Endothelial cell of umbilical vein (primary cell): ENCODE measurements around the gene RAB3GAP1. TPM values are rescaled to one million over a fixed set of nuclear protein-coding genes. Genes with fewer than 3 reads are reported as not detected.
A peak's percentile ranks its signal among the peaks of the same experiment; 100 is the strongest.

Source experiments
- BruUV-seq: library from RNA; stranded (reverse); fragments of 400-500 nt; replicated peaks from 2 replicates; lab custom pipeline; 2021; lab: Mats Ljungman, UMichigan
- CTCF ChIA-PET: fragments of 300-600, 350-600 bp; sonication (Branson Sonifier 250); formaldehyde crosslinking; loops from one replicate; lab custom pipeline; 2021; ENCODE audit warnings: antibody characterized with exemption, inconsistent platforms; lab: Charles Lee
- POLR2A ChIA-PET: fragments of 300-600, 350-600 bp; sonication (Branson Sonifier 250); formaldehyde crosslinking; loops from one replicate; lab custom pipeline; 2021; ENCODE audit warnings: antibody characterized with exemption, inconsistent platforms; lab: Charles Lee
- DNase-seq: peaks from one replicate; pipeline ENCODE4 v3.0.0-alpha.2; 2011; ENCODE audit warnings: low read depth, low spot score
- FAIRE-seq: peaks from 2 replicates; lab custom pipeline; 2011; peaks lifted over from hg19 to GRCh38; lab: Jason Lieb, UNC
- H2AFZ ChIP-seq: 2 replicates; pipeline ENCODE4 v1.6.0; 2012; ENCODE audit warnings: low read depth, low read length, control low read depth, inconsistent platforms
- H3K27ac ChIP-seq: 2 replicates; pipeline ENCODE4 v1.5.1; 2011; ENCODE audit warnings: low read depth, mild to moderate bottlenecking, control low read depth, low read length, moderate library complexity; ENCODE audit not compliant: insufficient read depth
- H3K27me3 ChIP-seq, 2 experiments: 2 replicates each; pipeline versions ENCODE4 v1.6.0 to v1.6.1; 2011; ENCODE audit warnings: low read length in 2 of 2, mixed read lengths in 1 of 2; ENCODE audit not compliant: control insufficient read depth in 2 of 2, insufficient read depth in 2 of 2
- H3K36me3 ChIP-seq, 2 experiments: 2 replicates in 1 of 2; 3 replicates in 1 of 2; pipeline ENCODE4 v1.5.1; 2011; ENCODE audit warnings: low read length in 2 of 2, mild to moderate bottlenecking in 1 of 2, moderate library complexity in 1 of 2; ENCODE audit not compliant: control insufficient read depth in 2 of 2, insufficient read depth in 2 of 2; ENCODE audit errors: extremely low read depth in 1 of 2
- H3K4me1 ChIP-seq: 3 replicates; pipeline ENCODE4 v1.5.1; 2011; ENCODE audit warnings: mild to moderate bottlenecking, low read length; ENCODE audit not compliant: control insufficient read depth, insufficient read depth; ENCODE audit errors: extremely low read depth
- H3K4me2 ChIP-seq: 2 replicates; pipeline ENCODE4 v1.6.1; 2011; ENCODE audit warnings: low read length, control low read depth, mixed read lengths; ENCODE audit not compliant: insufficient read depth
- H3K4me3 ChIP-seq, 3 experiments: fragments of 200-600 bp in 1 of 3; sonication (generic), shearing (Covaris generic) in 1 of 3; replicated peaks in 1 of 3; 2 replicates each; pipeline ENCODE4 v1.5.1; 2011 to 2016; ENCODE audit warnings: control low read depth in 3 of 3, low read length in 3 of 3, mild to moderate bottlenecking in 2 of 3, inconsistent platforms in 1 of 3, low read depth in 1 of 3, moderate library complexity in 1 of 3; ENCODE audit not compliant: insufficient read depth in 1 of 3
- H3K79me2 ChIP-seq: 2 replicates; pipeline ENCODE4 v1.6.0; 2012; ENCODE audit warnings: low read length, inconsistent platforms; ENCODE audit not compliant: control insufficient read depth, insufficient read depth
- H3K9ac ChIP-seq: replicated peaks from 2 replicates; pipeline ENCODE3; 2011; ENCODE audit warnings: low read length, control low read depth; ENCODE audit not compliant: insufficient read depth; ENCODE audit errors: extremely low read depth
- H3K9me1 ChIP-seq: replicated peaks from 3 replicates; pipeline ENCODE4 v1.6.0; 2011; ENCODE audit warnings: mild to moderate bottlenecking, low read length; ENCODE audit not compliant: control insufficient read depth, insufficient read depth; ENCODE audit errors: extremely low read depth
- H3K9me3 ChIP-seq: replicated peaks from 2 replicates; pipeline ENCODE4 v1.5.1; 2012; ENCODE audit warnings: low read length, inconsistent platforms; ENCODE audit not compliant: control insufficient read depth, insufficient read depth
- H4K20me1 ChIP-seq: replicated peaks from 2 replicates; pipeline ENCODE3; 2011; ENCODE audit warnings: mild to moderate bottlenecking, low read length; ENCODE audit not compliant: control insufficient read depth, insufficient read depth; ENCODE audit errors: extremely low read depth
- EZH2 ChIP-seq: IDR thresholded peaks from 2 replicates; pipeline ENCODE4 v1.6.1; 2012; ENCODE audit warnings: borderline replicate concordance, low read depth, mild to moderate bottlenecking, moderate library complexity, low read length, inconsistent platforms; ENCODE audit not compliant: severe bottlenecking
- GATA2 ChIP-seq: IDR thresholded peaks from 2 replicates; pipeline ENCODE4 v1.7.0; 2011; ENCODE audit warnings: low read depth, mild to moderate bottlenecking, moderate library complexity, mixed read lengths, low read length; ENCODE audit not compliant: insufficient read length, insufficient read depth
- JUN ChIP-seq: IDR thresholded peaks from 2 replicates; pipeline ENCODE4 v1.6.1; 2011; ENCODE audit warnings: borderline replicate concordance, low read depth; ENCODE audit not compliant: insufficient read length, insufficient read depth
- MYC ChIP-seq: IDR thresholded peaks from one replicate; pipeline ENCODE4 v1.6.1; 2011; ENCODE audit warnings: mild to moderate bottlenecking, low read depth, low read length
- POLR2AphosphoS5 ChIP-seq: IDR thresholded peaks from 2 replicates; pipeline ENCODE4 v1.6.1; 2012; ENCODE audit warnings: low read depth, mild to moderate bottlenecking, control low read depth, low read length, moderate library complexity; ENCODE audit not compliant: insufficient read depth
- dilution Hi-C: fragments of 300-500 bp; cut with MboI; formaldehyde crosslinking; loops from one replicate; pipeline ENCODE4 v1.15.0; 2019; ENCODE audit warnings: low sequenced_read_pairs; ENCODE audit not compliant: extremely low pct_ligation_motif_present
- intact Hi-C: fragments of 100-400 bp; cut with micrococcal nuclease; formaldehyde crosslinking; loops from one replicate; pipeline ENCODE4 v1.10.0; 2022
- polyA plus RNA-seq, 4 experiments: library from polyadenylated mRNA; depleted of rRNA in 3 of 4; stranded (reverse) in 3 of 4; unstranded in 1 of 4; fragments of >200 nt; gene quantifications; 2 replicates each; pipeline versions ENCODE4 v1.2.1 to v1.2.3, GENCODE V29; 2011 to 2012; ENCODE audit warnings: missing spikeins in 1 of 4
- total RNA-seq: library from RNA; stranded (reverse); gene quantifications from 2 replicates; pipeline ENCODE4 v1.2.3, GENCODE V29; 2021
- TF ChIP-seq, protein P1 (sequence below), 2 donors: IDR thresholded peaks; 1 replicate in 1 of 2; 2 replicates in 1 of 2; pipeline ENCODE4 v1.5.1; 2011; ENCODE audit warnings: low read length in 2 of 2, mild to moderate bottlenecking in 2 of 2, moderate library complexity in 2 of 2, control low read depth in 1 of 2, inconsistent platforms in 1 of 2, low read depth in 1 of 2; ENCODE audit not compliant: insufficient read depth in 1 of 2; ENCODE audit errors: extremely low read depth in 1 of 2

RAB3GAP1 gene
- total and polyA plus RNA-seq, 2 donors (not counting 3 experiments of a cell fraction or from before 2014, with no cell fraction given) = 14.9 to 39.5 TPM

DNA sequence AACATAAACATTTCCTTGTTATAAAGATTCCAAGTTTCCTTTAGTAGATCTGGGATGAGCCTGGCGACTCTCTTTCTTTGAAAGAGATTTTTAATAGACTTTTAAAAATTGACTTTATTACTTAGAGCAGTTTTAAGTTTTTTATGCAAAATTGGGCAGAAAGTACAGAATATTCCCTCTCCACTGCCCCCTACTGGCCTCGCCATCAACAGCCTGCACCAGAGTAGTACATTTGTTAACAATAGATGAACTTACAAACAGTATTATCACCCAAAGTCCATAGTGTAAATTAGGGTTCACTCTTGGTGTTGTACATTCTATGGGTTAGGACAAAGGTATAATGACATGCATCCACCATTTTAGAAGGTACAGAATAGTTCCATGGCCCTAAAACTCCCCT, 8.7 kb upstream of the RAB3GAP1 start:
- Histone ChIP-seq H3K4me1 (no peaks in the 10 kb centered on the region), H2AFZ (no peak overlapping the region), H3K79me2 (no peaks in the 10 kb centered on the region), H3K27ac (no peak overlapping the region), H3K4me3 (no peak overlapping the region), H3K9me1 (no peaks in the 10 kb centered on the region), H3K9ac (no peak overlapping the region), H3K4me2 (no peak overlapping the region), H3K36me3 (no peaks in the 10 kb centered on the region), H3K27me3 (peaks cover 7 to 17% of the 10 kb centered on the region in 2 experiments), H3K9me3 (no peaks in the 10 kb centered on the region), H4K20me1 (no peaks in the 10 kb centered on the region)
- dilution Hi-C loops = no loop called here
- no TSS peak for BruUV-seq
- DNase-seq (no peak), FAIRE-seq (no peak)
- TF ChIP-seq EZH2 = no peak
- TF ChIP-seq, protein P1, sequence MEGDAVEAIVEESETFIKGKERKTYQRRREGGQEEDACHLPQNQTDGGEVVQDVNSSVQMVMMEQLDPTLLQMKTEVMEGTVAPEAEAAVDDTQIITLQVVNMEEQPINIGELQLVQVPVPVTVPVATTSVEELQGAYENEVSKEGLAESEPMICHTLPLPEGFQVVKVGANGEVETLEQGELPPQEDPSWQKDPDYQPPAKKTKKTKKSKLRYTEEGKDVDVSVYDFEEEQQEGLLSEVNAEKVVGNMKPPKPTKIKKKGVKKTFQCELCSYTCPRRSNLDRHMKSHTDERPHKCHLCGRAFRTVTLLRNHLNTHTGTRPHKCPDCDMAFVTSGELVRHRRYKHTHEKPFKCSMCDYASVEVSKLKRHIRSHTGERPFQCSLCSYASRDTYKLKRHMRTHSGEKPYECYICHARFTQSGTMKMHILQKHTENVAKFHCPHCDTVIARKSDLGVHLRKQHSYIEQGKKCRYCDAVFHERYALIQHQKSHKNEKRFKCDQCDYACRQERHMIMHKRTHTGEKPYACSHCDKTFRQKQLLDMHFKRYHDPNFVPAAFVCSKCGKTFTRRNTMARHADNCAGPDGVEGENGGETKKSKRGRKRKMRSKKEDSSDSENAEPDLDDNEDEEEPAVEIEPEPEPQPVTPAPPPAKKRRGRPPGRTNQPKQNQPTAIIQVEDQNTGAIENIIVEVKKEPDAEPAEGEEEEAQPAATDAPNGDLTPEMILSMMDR (IDR thresholded peaks at IDR 0.05; ENCODE audit: extremely low read depth in 1 of 2, insufficient read depth in 1 of 2, low read depth in 1 of 2, low read length in 2 of 2) = peak; percentile 44 to 46
- CTCF ChIA-PET = interaction anchor here (1.0 to 1.5 kb wide), 3 partner anchors 17 to 667 kb away, joined by 4 to 5 read pairs (median 5); no protein-coding TSS in a partner anchor
- intact Hi-C loops = no loop called here
- POLR2A ChIA-PET = no interaction called here

DNA sequence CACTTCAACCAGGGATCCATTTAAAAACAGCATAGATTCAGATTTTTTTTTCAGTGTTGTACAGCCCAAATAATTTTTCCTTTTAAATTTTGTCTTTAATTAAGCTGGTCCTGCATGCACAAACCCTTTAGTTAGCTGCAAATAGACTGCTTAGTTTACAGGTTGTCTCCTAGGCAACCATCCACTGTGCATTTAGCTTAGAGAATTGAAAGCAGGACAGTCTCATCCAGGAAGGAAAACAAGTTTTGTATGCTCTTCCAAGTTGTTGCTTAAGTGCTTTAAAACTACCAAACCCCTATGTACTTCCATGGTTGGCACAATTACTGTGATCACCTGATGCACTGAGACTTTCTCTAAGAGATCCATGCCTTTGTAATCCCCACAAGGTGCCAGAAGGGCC, 4.8 kb upstream of the RAB3GAP1 start, which contains the start of gene MAP3K19:
MAP3K19 (minus strand) TSS at position 148 of the 400 bp plus-strand sequence. CDS start 22,800 bp downstream, outside the sequence.
- H3K9me1 ChIP-seq = no peaks in the 10 kb centered on the region
- dilution Hi-C loops = no loop called here
- CTCF ChIA-PET = interaction anchor here (0.6 to 1.6 kb wide), 3 partner anchors 9 to 116 kb away, joined by 3 to 4 read pairs (median 3); no protein-coding TSS in a partner anchor
- H4K20me1 ChIP-seq = no peaks in the 10 kb centered on the region
- H3K9me3 ChIP-seq = no peaks in the 10 kb centered on the region
- no peak within 1 kb of the TSS for H3K27ac ChIP-seq
- POLR2A ChIA-PET = no interaction called here
- DNase-seq = no peak
- FAIRE-seq = no peak
- H3K4me3 ChIP-seq = no peak within 1 kb of the TSS
- H3K27me3 ChIP-seq = peaks cover 7 to 11% of the 10 kb centered on the region in 2 experiments
- H2AFZ ChIP-seq = no peak within 1 kb of the TSS
- intact Hi-C loops = no loop called here
- BruUV-seq = no TSS peak
- H3K9ac ChIP-seq = no peak within 1 kb of the TSS
- H3K79me2 ChIP-seq = peaks cover 1% of the 10 kb centered on the region
- H3K4me1 ChIP-seq = peaks cover 2% of the 10 kb centered on the region
- H3K4me2 ChIP-seq = no peak within 1 kb of the TSS
- no peaks in the 10 kb centered on the region for H3K36me3 ChIP-seq
- no peak for TF ChIP-seq POLR2AphosphoS5
- no peak for TF ChIP-seq MYC
- TF ChIP-seq EZH2 = no peak
- no peak for TF ChIP-seq GATA2
- TF ChIP-seq JUN = no peak
- TF ChIP-seq, protein P1 (IDR thresholded peaks at IDR 0.05; ENCODE audit: extremely low read depth in 1 of 2, insufficient read depth in 1 of 2, low read depth in 1 of 2, low read length in 2 of 2) = no peak
